HepG2 (cell line): Measurements from ENCODE around the gene SELENOI. TPM values are rescaled to one million over a fixed set of nuclear protein-coding genes. Genes with fewer than 3 reads are reported as not detected.

ENCODE experiments used
- ATAC-seq: fragments of 200-7000 bp; cut with Tn5 transposase; 3 replicates; pipeline ENCODE4 v1.9.1; 2020; ENCODE audit warnings: mild to moderate bottlenecking, moderate library complexity
- BruUV-seq: library from RNA; stranded (reverse); fragments of 400-500 nt; replicated peaks from 2 replicates; lab custom pipeline; 2021; lab: Mats Ljungman, UMichigan
- CTCF ChIA-PET: fragments of 300-600 bp; formaldehyde crosslinking; extraction: SDS; loops from one replicate; lab custom pipeline; 2021; ENCODE audit warnings: low total read pairs, inconsistent platforms, low intra/inter-chr PET ratio; lab: Yijun Ruan, JAX
- POLR2A ChIA-PET: fragments of 350-600 bp; sonication (Branson Sonifier 250); formaldehyde crosslinking; loops from one replicate; lab custom pipeline; 2020; ENCODE audit warnings: antibody characterized with exemption, inconsistent platforms; lab: Yijun Ruan, JAX
- DNase-seq: peaks from one replicate; pipeline ENCODE4 v3.0.0-alpha.2; 2015; ENCODE audit warnings: low spot score
- FAIRE-seq: peaks from 3 replicates; lab custom pipeline; 2011; peaks lifted over from hg19 to GRCh38; lab: Jason Lieb, UNC
- H2AFZ ChIP-seq: one replicate; pipeline ENCODE4 v1.6.1; 2011; ENCODE audit warnings: low read length, inconsistent platforms
- H3K27ac ChIP-seq: fragments of 300-600 bp; 3 replicates; pipeline ENCODE4 v1.8.0; 2011; ENCODE audit warnings: mixed run types, mild to moderate bottlenecking, mixed read lengths, low read length, inconsistent platforms; ENCODE audit not compliant: insufficient read depth; ENCODE audit errors: extremely low read length
- H3K27me3 ChIP-seq, 2 experiments: fragments of 200-600 bp in 1 of 2; 2 replicates in 1 of 2; 3 replicates in 1 of 2; pipeline versions ENCODE4 v1.6.0 to v1.8.0; 2011; ENCODE audit warnings: low read length in 2 of 2, mild to moderate bottlenecking in 2 of 2, moderate library complexity in 2 of 2, inconsistent platforms in 1 of 2; ENCODE audit not compliant: insufficient read depth in 2 of 2, control insufficient read depth in 1 of 2
- H3K36me3 ChIP-seq, 2 experiments: fragments of 200-600 bp in 1 of 2; replicated peaks in 1 of 2; 2 replicates in 1 of 2; 3 replicates in 1 of 2; pipeline versions ENCODE4 v1.5.1 to v1.8.0; 2011; ENCODE audit warnings: low read length in 2 of 2, inconsistent platforms in 1 of 2; ENCODE audit not compliant: insufficient read depth in 2 of 2, control insufficient read depth in 1 of 2
- H3K4me1 ChIP-seq: 2 replicates; pipeline ENCODE4 v1.5.1; 2012; ENCODE audit warnings: low read length, inconsistent platforms; ENCODE audit not compliant: insufficient read depth
- H3K4me2 ChIP-seq: 2 replicates; pipeline ENCODE4 v1.6.0; 2011; ENCODE audit warnings: low read depth, low read length, inconsistent platforms
- H3K4me3 ChIP-seq, 3 experiments: fragments of 200-600 bp in 1 of 3; sonication (generic), shearing (Covaris generic) in 1 of 3; replicated peaks in 1 of 3; 2 replicates each; pipeline ENCODE4 v1.5.1; 2011 to 2016; ENCODE audit warnings: low read length in 3 of 3, inconsistent platforms in 2 of 3, low read depth in 2 of 3, mild to moderate bottlenecking in 2 of 3, control low read depth in 1 of 3, mixed read lengths in 1 of 3; ENCODE audit not compliant: insufficient read depth in 1 of 3
- H3K79me2 ChIP-seq: one replicate; pipeline ENCODE4 v1.6.1; 2011; ENCODE audit warnings: low read length, inconsistent platforms; ENCODE audit not compliant: insufficient read depth
- H3K9ac ChIP-seq: 2 replicates; pipeline ENCODE4 v1.6.0; 2011; ENCODE audit warnings: mild to moderate bottlenecking, low read depth, low read length, inconsistent platforms; ENCODE audit not compliant: insufficient read depth
- H3K9me3 ChIP-seq: 2 replicates; pipeline ENCODE4 v1.5.1; 2012; ENCODE audit warnings: mild to moderate bottlenecking, low read length
- H4K20me1 ChIP-seq: 2 replicates; pipeline ENCODE4 v1.6.0; 2011; ENCODE audit warnings: inconsistent platforms, mild to moderate bottlenecking, low read length, moderate library complexity; ENCODE audit not compliant: insufficient read depth
- CREM ChIP-seq, 2 experiments: sonication (generic) in 1 of 2; formaldehyde crosslinking in 1 of 2; IDR thresholded peaks; 2 replicates each; pipeline versions ENCODE4 v1.4.0 to v1.6.1; 2016 to 2020; ENCODE audit warnings: antibody characterized with exemption in 1 of 2, mild to moderate bottlenecking in 1 of 2, missing genetic modification reagents in 1 of 2
- EED ChIP-seq: sonication (generic); formaldehyde crosslinking; IDR thresholded peaks from 2 replicates; pipeline ENCODE4 v1.5.0; 2020; ENCODE audit warnings: mild to moderate bottlenecking, missing genetic modification reagents
- EHMT2 ChIP-seq: fragments of 200-600 bp; sonication (generic); IDR thresholded peaks from 2 replicates; pipeline ENCODE4 v1.7.0; 2017; ENCODE audit warnings: antibody characterized with exemption, low read depth, low read length, borderline replicate concordance
- FOXC1 ChIP-seq: sonication (generic); formaldehyde crosslinking; IDR thresholded peaks from 2 replicates; pipeline ENCODE4 v1.8.0; 2022; ENCODE audit warnings: mild to moderate bottlenecking, missing genetic modification reagents, borderline replicate concordance
- JUNB ChIP-seq: sonication (generic); formaldehyde crosslinking; IDR thresholded peaks from 2 replicates; pipeline ENCODE4 v1.8.0; 2022; ENCODE audit warnings: missing genetic modification reagents, mild to moderate bottlenecking, borderline replicate concordance
- KAT7 ChIP-seq: IDR thresholded peaks from 2 replicates; pipeline ENCODE4 v1.6.1; 2018; ENCODE audit warnings: borderline replicate concordance, missing compliant biosample characterization
- PCBP2 ChIP-seq: fragments of 200-400 bp; formaldehyde crosslinking; optimal IDR thresholded peaks from 2 replicates; pipeline ENCODE3; 2018; ENCODE audit warnings: low read length, low read depth; ENCODE audit not compliant: poor library complexity, severe bottlenecking
- SATB2 ChIP-seq: sonication (generic); formaldehyde crosslinking; IDR thresholded peaks from 2 replicates; pipeline ENCODE4 v1.5.0; 2020; ENCODE audit warnings: missing genetic modification reagents
- TCF7L2 ChIP-seq: IDR thresholded peaks from 2 replicates; pipeline ENCODE4 v1.6.1; 2011; ENCODE audit warnings: mild to moderate bottlenecking, low read depth, low read length, moderate library complexity
- ZBTB20 ChIP-seq: sonication (generic); formaldehyde crosslinking; IDR thresholded peaks from 2 replicates; pipeline ENCODE4 v1.8.1; 2023; ENCODE audit warnings: missing genetic modification reagents, low read depth, mild to moderate bottlenecking, borderline replicate concordance
- ZFY ChIP-seq: sonication (generic); formaldehyde crosslinking; IDR thresholded peaks from 2 replicates; pipeline ENCODE4 v1.4.0; 2020; ENCODE audit warnings: missing genetic modification reagents
- ZNF30 ChIP-seq: sonication (generic); formaldehyde crosslinking; IDR thresholded peaks from 2 replicates; pipeline ENCODE4 v1.5.0; 2020; ENCODE audit warnings: mild to moderate bottlenecking, missing genetic modification reagents
- ZNF652 ChIP-seq: IDR thresholded peaks from 2 replicates; pipeline ENCODE4 v1.6.1; 2016; ENCODE audit warnings: low read depth, borderline replicate concordance
- ZNF773 ChIP-seq: sonication (generic); formaldehyde crosslinking; IDR thresholded peaks from 2 replicates; pipeline ENCODE4 v1.4.0; 2020; ENCODE audit warnings: missing genetic modification reagents, borderline replicate concordance
- ZNF777 ChIP-seq: sonication (generic); formaldehyde crosslinking; IDR thresholded peaks from 2 replicates; pipeline ENCODE4 v1.4.0; 2020; ENCODE audit warnings: missing genetic modification reagents
- ZSCAN31 ChIP-seq: sonication (generic); formaldehyde crosslinking; IDR thresholded peaks from 2 replicates; pipeline ENCODE4 v1.5.0; 2020; ENCODE audit warnings: low read depth, mild to moderate bottlenecking, missing genetic modification reagents
- WGBS: methylation state at CpG from one replicate; pipeline ENCODE4 v1.1.6; 2017; ENCODE audit warnings: low lambda C conversion rate; 5-methylcytosine and 5-hydroxymethylcytosine counted together
- in situ Hi-C: cut with HindIII; loops from 2 replicates; pipeline ENCODE4 v1.10.0; 2017; ENCODE audit warnings: low pct_unique_long_range_greater_than_20kb; ENCODE audit not compliant: extremely low pct_ligation_motif_present
- intact Hi-C: fragments of 100-400 bp; cut with micrococcal nuclease; formaldehyde crosslinking; loops from one replicate; pipeline ENCODE4 v1.10.0; 2022; ENCODE audit not compliant: unreplicated experiment
- polyA plus RNA-seq, 8 experiments: library from polyadenylated mRNA; depleted of rRNA in 3 of 8; stranded (reverse) in 7 of 8; unstranded in 1 of 8; fragments of >200 nt; fragmentation: Illumina TruSeq in 4 of 8; extraction: Trizol in 4 of 8; gene quantifications; 2 replicates each; pipeline versions ENCODE4 v1.2.1 to v1.2.3, GENCODE V29; 2011 to 2016; ENCODE audit warnings: low read depth in 4 of 8, missing spikeins in 1 of 8, mixed read lengths in 1 of 8; ENCODE audit not compliant: insufficient read depth in 1 of 8
- total RNA-seq, 5 experiments: library from RNA; depleted of rRNA; stranded (reverse); fragments of >200 nt; fragmentation: Illumina TruSeq; extraction: Trizol; gene quantifications; 2 replicates each; pipeline ENCODE4 v1.2.3, GENCODE V29; 2016; ENCODE audit warnings: low read depth in 1 of 5
- TF ChIP-seq, protein P1 (sequence below): IDR thresholded peaks from 2 replicates; pipeline ENCODE4 v1.6.1; 2012; ENCODE audit warnings: inconsistent platforms
- TF ChIP-seq, protein P2 (sequence below): IDR thresholded peaks from 2 replicates; pipeline ENCODE4 v1.6.1; 2016; ENCODE audit warnings: missing compliant biosample characterization, missing genetic modification reagents, borderline replicate concordance
- TF ChIP-seq, protein P3 (sequence below): sonication (generic); formaldehyde crosslinking; IDR thresholded peaks from 2 replicates; pipeline ENCODE4 v1.4.0; 2020; ENCODE audit warnings: missing genetic modification reagents

Gene SELENOI
- total and polyA plus RNA-seq, 2 of the 13 experiments (the other 11 are each of a cell fraction or from before 2014, with no cell fraction given) = 27.7 to 60.3 TPM

DNA sequence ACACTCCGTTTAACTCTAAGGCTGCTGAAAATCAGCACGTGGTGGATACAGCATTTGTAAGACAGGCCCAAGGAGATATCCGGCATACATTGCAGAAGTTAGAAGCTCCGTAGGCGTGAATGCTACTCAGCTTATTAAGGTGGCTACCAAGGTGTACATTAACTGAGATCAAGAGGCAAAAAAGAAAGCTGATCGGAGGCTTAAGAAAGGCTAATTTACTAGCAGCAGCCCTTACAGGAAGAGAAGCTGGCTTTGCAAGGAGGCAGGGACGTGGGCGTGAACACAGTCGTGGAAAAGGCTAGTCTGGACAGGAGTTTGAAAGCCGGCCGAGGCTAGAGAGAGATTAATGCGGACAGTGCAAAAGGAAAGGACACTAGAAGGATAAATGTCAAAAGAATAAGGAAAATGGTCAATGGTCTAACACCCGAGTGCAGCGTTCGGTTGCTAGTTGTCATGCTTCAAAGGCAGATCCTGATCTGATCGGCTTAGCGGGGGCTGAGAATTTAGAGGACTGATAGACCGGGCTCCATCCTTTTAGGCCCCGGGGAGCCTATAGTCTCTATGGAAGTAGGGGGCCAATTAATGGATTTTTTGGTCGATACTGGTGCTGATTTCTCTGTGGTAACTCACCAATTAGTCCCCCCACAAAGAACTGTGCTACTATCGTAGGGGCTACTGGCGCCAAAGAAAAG lies 45.6 kb upstream of the SELENOI start:
- H3K9me3 ChIP-seq = no peaks in the 10 kb centered on the region
- H3K4me3 ChIP-seq = peak overlapping the region; percentile 65 to 81 (median 73)
- ChIA-PET POLR2A (interaction anchor here (1.0 to 4.0 kb wide), 2 partner anchors 56 to 422 kb away, joined by 3 to 32 read pairs; partner anchors contain the start of genes ASXL2, HADHA and HADHB), CTCF (no interaction called here)
- H3K4me1 ChIP-seq = peaks cover 27% of the 10 kb centered on the region
- no peaks in the 10 kb centered on the region for H4K20me1 ChIP-seq
- FAIRE-seq (no peak), ATAC-seq (no peak), DNase-seq (no peak)
- no TSS peak for BruUV-seq
- H3K79me2 ChIP-seq = no peaks in the 10 kb centered on the region
- no peaks in the 10 kb centered on the region for H3K36me3 ChIP-seq
- peak overlapping the region; percentile 91 for H3K4me2 ChIP-seq
- H3K27me3 ChIP-seq = peaks cover 2 to 38% of the 10 kb centered on the region in 2 experiments; a peak in 4 of 5 replicates
- in situ Hi-C loops (no loop called here), intact Hi-C loops (no loop called here)
- H3K9ac ChIP-seq = peak overlapping the region; percentile 54; the same call in 1 of the 2 replicates
- no peak overlapping the region for H3K27ac ChIP-seq
- 34% methylated on average over 22 of the region's 22 CpGs for WGBS
- H2AFZ ChIP-seq = peak overlapping the region; percentile 85
- TF ChIP-seq PCBP2 (no peak), ZNF773 (CRISPR knock-in tag) (peak; percentile 46; the same call in 1 of the 2 replicates), KAT7 (CRISPR knock-in tag) (0 out of 2 replicates have a peak, but pooled peaks have one; percentile 11), ZFY (CRISPR knock-in tag) (peak; percentile 50), TCF7L2 (no peak), JUNB (no peak), ZSCAN31 (CRISPR knock-in tag) (0 out of 2 replicates have a peak, but pooled peaks have one; percentile 18), CREM (IDR thresholded peaks at IDR 0.05) (no peak), CREM (CRISPR knock-in tag; IDR thresholded peaks at IDR 0.05) (no peak), ZBTB20 (CRISPR knock-in tag) (no peak), ZNF652 (CRISPR knock-in tag) (peak; percentile 18), EHMT2 (no peak), ZNF777 (CRISPR knock-in tag) (0 out of 2 replicates have a peak, but pooled peaks have one; percentile 20), FOXC1 (CRISPR knock-in tag) (no peak), ZNF30 (no peak), EED (CRISPR knock-in tag) (no peak), SATB2 (0 out of 2 replicates have a peak, but pooled peaks have one; percentile 12)
- TF ChIP-seq, protein P1, sequence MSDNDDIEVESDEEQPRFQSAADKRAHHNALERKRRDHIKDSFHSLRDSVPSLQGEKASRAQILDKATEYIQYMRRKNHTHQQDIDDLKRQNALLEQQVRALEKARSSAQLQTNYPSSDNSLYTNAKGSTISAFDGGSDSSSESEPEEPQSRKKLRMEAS = peak; percentile 46; the same call in 1 of the 2 replicates
- TF ChIP-seq, protein P2, sequence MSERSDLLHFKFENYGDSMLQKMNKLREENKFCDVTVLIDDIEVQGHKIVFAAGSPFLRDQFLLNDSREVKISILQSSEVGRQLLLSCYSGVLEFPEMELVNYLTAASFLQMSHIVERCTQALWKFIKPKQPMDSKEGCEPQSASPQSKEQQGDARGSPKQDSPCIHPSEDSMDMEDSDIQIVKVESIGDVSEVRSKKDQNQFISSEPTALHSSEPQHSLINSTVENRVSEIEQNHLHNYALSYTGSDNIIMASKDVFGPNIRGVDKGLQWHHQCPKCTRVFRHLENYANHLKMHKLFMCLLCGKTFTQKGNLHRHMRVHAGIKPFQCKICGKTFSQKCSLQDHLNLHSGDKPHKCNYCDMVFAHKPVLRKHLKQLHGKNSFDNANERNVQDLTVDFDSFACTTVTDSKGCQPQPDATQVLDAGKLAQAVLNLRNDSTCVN (CRISPR knock-in tag) = no peak
- TF ChIP-seq, protein P3, sequence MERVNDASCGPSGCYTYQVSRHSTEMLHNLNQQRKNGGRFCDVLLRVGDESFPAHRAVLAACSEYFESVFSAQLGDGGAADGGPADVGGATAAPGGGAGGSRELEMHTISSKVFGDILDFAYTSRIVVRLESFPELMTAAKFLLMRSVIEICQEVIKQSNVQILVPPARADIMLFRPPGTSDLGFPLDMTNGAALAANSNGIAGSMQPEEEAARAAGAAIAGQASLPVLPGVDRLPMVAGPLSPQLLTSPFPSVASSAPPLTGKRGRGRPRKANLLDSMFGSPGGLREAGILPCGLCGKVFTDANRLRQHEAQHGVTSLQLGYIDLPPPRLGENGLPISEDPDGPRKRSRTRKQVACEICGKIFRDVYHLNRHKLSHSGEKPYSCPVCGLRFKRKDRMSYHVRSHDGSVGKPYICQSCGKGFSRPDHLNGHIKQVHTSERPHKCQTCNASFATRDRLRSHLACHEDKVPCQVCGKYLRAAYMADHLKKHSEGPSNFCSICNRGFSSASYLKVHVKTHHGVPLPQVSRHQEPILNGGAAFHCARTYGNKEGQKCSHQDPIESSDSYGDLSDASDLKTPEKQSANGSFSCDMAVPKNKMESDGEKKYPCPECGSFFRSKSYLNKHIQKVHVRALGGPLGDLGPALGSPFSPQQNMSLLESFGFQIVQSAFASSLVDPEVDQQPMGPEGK = no peak
